Measurements from ENCODE around the gene HTATIP2. TPM values are rescaled to one million over a fixed set of nuclear protein-coding genes. Genes with fewer than 3 reads are reported as not detected.

Gene HTATIP2
- polyA plus RNA-seq, 1 donor from 2014 or later = not detected

GRCh38 chr11:20321177-20321576 lies 42.3 kb upstream of the HTATIP2 start:
- H3F3A ChIP-seq (ENCODE audit: insufficient read depth, low read length, poor library complexity, severe bottlenecking) = no peaks in the 10 kb centered on the region
- no peaks in the 10 kb centered on the region for H3K9me2 ChIP-seq (ENCODE audit: insufficient read depth, low read length)
- peaks cover 53% of the 10 kb centered on the region for H3K27me3 ChIP-seq (ENCODE audit: insufficient read depth, low read depth, low read length)
- H3K36me3 ChIP-seq (ENCODE audit: insufficient read depth, low read length) = no peaks in the 10 kb centered on the region
- no peak overlapping the region for H3K9ac ChIP-seq (ENCODE audit: low read length)
- TF ChIP-seq RAD21 (conservative IDR thresholded peaks at IDR 0.05) = no peak
- TF ChIP-seq EP300 (conservative IDR thresholded peaks at IDR 0.05; ENCODE audit: poor library complexity, severe bottlenecking) = no peak
- no peak for TF ChIP-seq SMC3 (conservative IDR thresholded peaks at IDR 0.05; ENCODE audit: poor library complexity)
- TF ChIP-seq POLR2AphosphoS5 (IDR thresholded peaks at IDR 0.05) = no peak
- no peak for TF ChIP-seq REST (IDR thresholded peaks at IDR 0.05; ENCODE audit: borderline replicate concordance)
- no peak for TF ChIP-seq TAF1 (IDR thresholded peaks at IDR 0.05; ENCODE audit: low read depth)
- no peak for TF ChIP-seq EZH2 (IDR thresholded peaks at IDR 0.05; ENCODE audit: borderline replicate concordance, insufficient read depth, low read length, poor library complexity, severe bottlenecking)
- no peak for TF ChIP-seq CTCF (IDR thresholded peaks at IDR 0.05; ENCODE audit: poor library complexity, severe bottlenecking)
- no peak for TF ChIP-seq MXI1 (conservative IDR thresholded peaks at IDR 0.05; ENCODE audit: poor library complexity, severe bottlenecking)
- no peaks in the 10 kb centered on the region for H4K20me1 ChIP-seq (ENCODE audit: insufficient read depth)
- no peaks in the 10 kb centered on the region for H3K79me2 ChIP-seq (replicated peaks; ENCODE audit: insufficient read depth, low read length)
- no peak overlapping the region for H3K4me2 ChIP-seq (ENCODE audit: low read length)
- no peak overlapping the region for H3K27ac ChIP-seq (ENCODE audit: low read length)
- H3K4me3 ChIP-seq (ENCODE audit: low read length) = no peak overlapping the region
- H2AFZ ChIP-seq (ENCODE audit: low read depth, low read length) = no peak overlapping the region
- no peaks in the 10 kb centered on the region for H3K9me3 ChIP-seq (ENCODE audit: low read length)

GRCh38 chr11:20327377-20327935 lies 36.1 kb upstream of the HTATIP2 start:
- Histone ChIP-seq H3K9me2 (ENCODE audit: insufficient read depth, low read length) (no peaks in the 10 kb centered on the region), H4K20me1 (ENCODE audit: insufficient read depth) (no peaks in the 10 kb centered on the region), H3K4me3 (ENCODE audit: low read length) (no peak overlapping the region), H3K36me3 (ENCODE audit: insufficient read depth, low read length) (no peaks in the 10 kb centered on the region), H3K9me3 (ENCODE audit: low read length) (no peaks in the 10 kb centered on the region), H3K79me2 (replicated peaks; ENCODE audit: insufficient read depth, low read length) (no peaks in the 10 kb centered on the region), H3K4me2 (ENCODE audit: low read length) (no peak overlapping the region), H2AFZ (ENCODE audit: low read depth, low read length) (no peak overlapping the region), H3F3A (ENCODE audit: insufficient read depth, low read length, poor library complexity, severe bottlenecking) (no peaks in the 10 kb centered on the region), H3K9ac (ENCODE audit: low read length) (no peak overlapping the region), H3K27me3 (ENCODE audit: insufficient read depth, low read depth, low read length) (peaks cover 28% of the 10 kb centered on the region), H3K27ac (ENCODE audit: low read length) (no peak overlapping the region)
- TF ChIP-seq TAF1 (IDR thresholded peaks at IDR 0.05; ENCODE audit: low read depth) (no peak), EP300 (conservative IDR thresholded peaks at IDR 0.05; ENCODE audit: poor library complexity, severe bottlenecking) (no peak), EZH2 (IDR thresholded peaks at IDR 0.05; ENCODE audit: borderline replicate concordance, insufficient read depth, low read length, poor library complexity, severe bottlenecking) (no peak), CTCF (IDR thresholded peaks at IDR 0.05; ENCODE audit: poor library complexity, severe bottlenecking) (no peak), SMC3 (conservative IDR thresholded peaks at IDR 0.05; ENCODE audit: poor library complexity) (no peak), REST (IDR thresholded peaks at IDR 0.05; ENCODE audit: borderline replicate concordance) (no peak), MXI1 (conservative IDR thresholded peaks at IDR 0.05; ENCODE audit: poor library complexity, severe bottlenecking) (no peak), RAD21 (conservative IDR thresholded peaks at IDR 0.05) (no peak), POLR2AphosphoS5 (IDR thresholded peaks at IDR 0.05) (no peak)
